HepG2 (cell line): ENCODE results near the gene SLC25A51. TPM values are rescaled to one million over a fixed set of nuclear protein-coding genes. Genes with fewer than 3 reads are reported as not detected.

Experiments
- ATAC-seq: fragments of 200-7000 bp; cut with Tn5 transposase; 3 replicates; pipeline ENCODE4 v1.9.1; 2020; ENCODE audit warnings: mild to moderate bottlenecking, moderate library complexity
- BruUV-seq: library from RNA; stranded (reverse); fragments of 400-500 nt; replicated peaks from 2 replicates; lab custom pipeline; 2021; lab: Mats Ljungman, UMichigan
- CTCF ChIA-PET: fragments of 300-600 bp; formaldehyde crosslinking; extraction: SDS; loops from one replicate; lab custom pipeline; 2021; ENCODE audit warnings: low total read pairs, inconsistent platforms, low intra/inter-chr PET ratio; lab: Yijun Ruan, JAX
- POLR2A ChIA-PET: fragments of 350-600 bp; sonication (Branson Sonifier 250); formaldehyde crosslinking; loops from one replicate; lab custom pipeline; 2020; ENCODE audit warnings: antibody characterized with exemption, inconsistent platforms; lab: Yijun Ruan, JAX
- DNase-seq: peaks from one replicate; pipeline ENCODE4 v3.0.0-alpha.2; 2015; ENCODE audit warnings: low spot score
- FAIRE-seq: peaks from 3 replicates; lab custom pipeline; 2011; peaks lifted over from hg19 to GRCh38; lab: Jason Lieb, UNC
- H2AFZ ChIP-seq: one replicate; pipeline ENCODE4 v1.6.1; 2011; ENCODE audit warnings: low read length, inconsistent platforms
- H3K27ac ChIP-seq: fragments of 300-600 bp; 3 replicates; pipeline ENCODE4 v1.8.0; 2011; ENCODE audit warnings: mixed run types, mild to moderate bottlenecking, mixed read lengths, low read length, inconsistent platforms; ENCODE audit not compliant: insufficient read depth; ENCODE audit errors: extremely low read length
- H3K27me3 ChIP-seq, 2 experiments: fragments of 200-600 bp in 1 of 2; 2 replicates in 1 of 2; 3 replicates in 1 of 2; pipeline versions ENCODE4 v1.6.0 to v1.8.0; 2011; ENCODE audit warnings: low read length in 2 of 2, mild to moderate bottlenecking in 2 of 2, moderate library complexity in 2 of 2, inconsistent platforms in 1 of 2; ENCODE audit not compliant: insufficient read depth in 2 of 2, control insufficient read depth in 1 of 2
- H3K36me3 ChIP-seq, 2 experiments: fragments of 200-600 bp in 1 of 2; replicated peaks in 1 of 2; 2 replicates in 1 of 2; 3 replicates in 1 of 2; pipeline versions ENCODE4 v1.5.1 to v1.8.0; 2011; ENCODE audit warnings: low read length in 2 of 2, inconsistent platforms in 1 of 2; ENCODE audit not compliant: insufficient read depth in 2 of 2, control insufficient read depth in 1 of 2
- H3K4me1 ChIP-seq: 2 replicates; pipeline ENCODE4 v1.5.1; 2012; ENCODE audit warnings: low read length, inconsistent platforms; ENCODE audit not compliant: insufficient read depth
- H3K4me2 ChIP-seq: 2 replicates; pipeline ENCODE4 v1.6.0; 2011; ENCODE audit warnings: low read depth, low read length, inconsistent platforms
- H3K4me3 ChIP-seq, 3 experiments: fragments of 200-600 bp in 1 of 3; sonication (generic), shearing (Covaris generic) in 1 of 3; replicated peaks in 1 of 3; 2 replicates each; pipeline ENCODE4 v1.5.1; 2011 to 2016; ENCODE audit warnings: low read length in 3 of 3, inconsistent platforms in 2 of 3, low read depth in 2 of 3, mild to moderate bottlenecking in 2 of 3, control low read depth in 1 of 3, mixed read lengths in 1 of 3; ENCODE audit not compliant: insufficient read depth in 1 of 3
- H3K79me2 ChIP-seq: one replicate; pipeline ENCODE4 v1.6.1; 2011; ENCODE audit warnings: low read length, inconsistent platforms; ENCODE audit not compliant: insufficient read depth
- H3K9ac ChIP-seq: 2 replicates; pipeline ENCODE4 v1.6.0; 2011; ENCODE audit warnings: mild to moderate bottlenecking, low read depth, low read length, inconsistent platforms; ENCODE audit not compliant: insufficient read depth
- H3K9me3 ChIP-seq: 2 replicates; pipeline ENCODE4 v1.5.1; 2012; ENCODE audit warnings: mild to moderate bottlenecking, low read length
- H4K20me1 ChIP-seq: 2 replicates; pipeline ENCODE4 v1.6.0; 2011; ENCODE audit warnings: inconsistent platforms, mild to moderate bottlenecking, low read length, moderate library complexity; ENCODE audit not compliant: insufficient read depth
- HIC2 ChIP-seq: sonication (generic); formaldehyde crosslinking; IDR thresholded peaks from 2 replicates; pipeline ENCODE4 v1.9.0; 2022; ENCODE audit warnings: low read depth, missing genetic modification reagents
- MED8 ChIP-seq: sonication (generic); formaldehyde crosslinking; IDR thresholded peaks from 2 replicates; pipeline ENCODE4 v1.8.1; 2023; ENCODE audit warnings: mild to moderate bottlenecking, missing genetic modification reagents; ENCODE audit not compliant: insufficient replicate concordance
- PRDM15 ChIP-seq: sonication (generic); formaldehyde crosslinking; IDR thresholded peaks from 2 replicates; pipeline ENCODE4 v1.4.0; 2020; ENCODE audit warnings: missing genetic modification reagents
- SALL2 ChIP-seq: sonication (generic); formaldehyde crosslinking; IDR thresholded peaks from 2 replicates; pipeline ENCODE4 v1.8.1; 2023; ENCODE audit warnings: mild to moderate bottlenecking, missing genetic modification reagents, inconsistent platforms
- ZBTB3 ChIP-seq: sonication (generic); formaldehyde crosslinking; IDR thresholded peaks from 2 replicates; pipeline ENCODE4 v1.4.0; 2020; ENCODE audit warnings: low read depth, mild to moderate bottlenecking, moderate library complexity, missing genetic modification reagents, borderline replicate concordance
- ZNF318 ChIP-seq: sonication (generic); formaldehyde crosslinking; IDR thresholded peaks from 2 replicates; pipeline ENCODE4 v1.4.0; 2020; ENCODE audit warnings: mild to moderate bottlenecking, missing genetic modification reagents
- ZNF776 ChIP-seq: sonication (generic); formaldehyde crosslinking; IDR thresholded peaks from 2 replicates; pipeline ENCODE4 v1.4.0; 2020; ENCODE audit warnings: mild to moderate bottlenecking, missing genetic modification reagents
- WGBS: methylation state at CpG from one replicate; pipeline ENCODE4 v1.1.6; 2017; ENCODE audit warnings: low lambda C conversion rate; 5-methylcytosine and 5-hydroxymethylcytosine counted together
- in situ Hi-C: cut with HindIII; loops from 2 replicates; pipeline ENCODE4 v1.10.0; 2017; ENCODE audit warnings: low pct_unique_long_range_greater_than_20kb; ENCODE audit not compliant: extremely low pct_ligation_motif_present
- intact Hi-C: fragments of 100-400 bp; cut with micrococcal nuclease; formaldehyde crosslinking; loops from one replicate; pipeline ENCODE4 v1.10.0; 2022; ENCODE audit not compliant: unreplicated experiment
- polyA plus RNA-seq, 8 experiments: library from polyadenylated mRNA; depleted of rRNA in 3 of 8; stranded (reverse) in 7 of 8; unstranded in 1 of 8; fragments of >200 nt; fragmentation: Illumina TruSeq in 4 of 8; extraction: Trizol in 4 of 8; gene quantifications; 2 replicates each; pipeline versions ENCODE4 v1.2.1 to v1.2.3, GENCODE V29; 2011 to 2016; ENCODE audit warnings: low read depth in 4 of 8, missing spikeins in 1 of 8, mixed read lengths in 1 of 8; ENCODE audit not compliant: insufficient read depth in 1 of 8
- total RNA-seq, 5 experiments: library from RNA; depleted of rRNA; stranded (reverse); fragments of >200 nt; fragmentation: Illumina TruSeq; extraction: Trizol; gene quantifications; 2 replicates each; pipeline ENCODE4 v1.2.3, GENCODE V29; 2016; ENCODE audit warnings: low read depth in 1 of 5

The SLC25A51 gene
- total and polyA plus RNA-seq, 2 of the 13 experiments (the other 11 are each of a cell fraction or from before 2014, with no cell fraction given): 14.6 to 37.7 TPM

- no peak for TF ChIP-seq ZBTB3 (CRISPR knock-in tag)
- TF ChIP-seq, all 625 proteins: peak for 0
Measured at GRCh38 chr9:37880916-37881479, 22.9 kb downstream of the SLC25A51 start (continued).

- H4K20me1 ChIP-seq: no peaks in the 10 kb centered on the region
- ATAC-seq (no peak), FAIRE-seq (no peak), DNase-seq (no peak)
- no peaks in the 10 kb centered on the region for H3K27me3 ChIP-seq
- H3K79me2 ChIP-seq: no peaks in the 10 kb centered on the region
- CTCF ChIA-PET: no interaction called here
- H3K4me1 ChIP-seq: no peaks in the 10 kb centered on the region
- peaks cover 7% of the 10 kb centered on the region; the same call in 1 of the 2 replicates for H3K9me3 ChIP-seq
- intact Hi-C loops: no loop called here
- no peak overlapping the region for H3K4me2 ChIP-seq
- H3K4me3 ChIP-seq: no peak overlapping the region
- POLR2A ChIA-PET: no interaction called here
- 93% methylated on average over 1 of the region's 1 CpG for WGBS
- no TSS peak for BruUV-seq
- in situ Hi-C loops: no loop called here
- no peak overlapping the region for H3K27ac ChIP-seq
- H2AFZ ChIP-seq: no peak overlapping the region
- H3K9ac ChIP-seq: no peak overlapping the region
- H3K36me3 ChIP-seq: 0 out of 5 replicates have a peak, but pooled peaks cover 1 to 4% of the 10 kb centered on the region in 2 experiments
- no peak for TF ChIP-seq MED8 (CRISPR knock-in tag)
- TF ChIP-seq ZNF776 (CRISPR knock-in tag): no peak
- TF ChIP-seq PRDM15 (CRISPR knock-in tag): no peak
- TF ChIP-seq ZNF318: no peak
- no peak for TF ChIP-seq HIC2 (CRISPR knock-in tag)
- no peak for TF ChIP-seq SALL2 (CRISPR knock-in tag)
Measured at GRCh38 chr9:37876376-37876775, 27.6 kb downstream of the SLC25A51 start.
